Osteoblast (primary cell): ENCODE measurements around the gene WDR70. TPM values are rescaled to one million over a fixed set of nuclear protein-coding genes. Genes with fewer than 3 reads are reported as not detected.

Experiments used
- DNase-seq: peaks from one replicate; pipeline ENCODE4 v3.0.0; 2011; ENCODE audit warnings: low spot score, mixed read lengths; ENCODE audit not compliant: insufficient read length; ENCODE audit errors: missing footprints
- H2AFZ ChIP-seq: 2 replicates; pipeline ENCODE4 v1.6.0; 2011; ENCODE audit warnings: mild to moderate bottlenecking, low read length
- H3K27ac ChIP-seq: 2 replicates; pipeline ENCODE4 v1.5.1; 2011; ENCODE audit warnings: mild to moderate bottlenecking, low read depth, low read length, moderate library complexity
- H3K27me3 ChIP-seq: 2 replicates; pipeline ENCODE4 v1.6.0; 2012; ENCODE audit warnings: mild to moderate bottlenecking, control low read depth, inconsistent platforms, low read length, moderate library complexity; ENCODE audit not compliant: insufficient read depth
- H3K36me3 ChIP-seq: 2 replicates; pipeline ENCODE4 v1.5.1; 2011; ENCODE audit warnings: mild to moderate bottlenecking, low read length, control low read depth, moderate library complexity; ENCODE audit not compliant: insufficient read depth
- H3K4me1 ChIP-seq: 2 replicates; pipeline ENCODE4 v1.5.1; 2011; ENCODE audit warnings: mild to moderate bottlenecking, low read length, control low read depth, moderate library complexity; ENCODE audit not compliant: insufficient read depth
- H3K4me2 ChIP-seq: 2 replicates; pipeline ENCODE4 v1.6.0; 2011; ENCODE audit warnings: mild to moderate bottlenecking, low read length; ENCODE audit not compliant: insufficient read depth
- H3K4me3 ChIP-seq: fragments of 200-600 bp; sonication (generic); 3 replicates; pipeline ENCODE4 v1.5.1; 2012; ENCODE audit warnings: mild to moderate bottlenecking, low read length, inconsistent platforms; ENCODE audit not compliant: insufficient read depth
- H3K79me2 ChIP-seq: 2 replicates; pipeline ENCODE4 v1.6.0; 2012; ENCODE audit warnings: mild to moderate bottlenecking, low read length, control low read depth, inconsistent platforms; ENCODE audit not compliant: insufficient read depth
- H3K9me3 ChIP-seq: 2 replicates; pipeline ENCODE4 v1.5.1; 2011; ENCODE audit warnings: low read depth, low read length, control low read depth
- H4K20me1 ChIP-seq: 2 replicates; pipeline ENCODE4 v1.6.0; 2012; ENCODE audit warnings: mild to moderate bottlenecking, low read length, control low read depth; ENCODE audit not compliant: insufficient read depth
- total RNA-seq: library from RNA; depleted of rRNA; stranded (reverse); fragments of >200 nt; gene quantifications from 2 replicates; pipeline ENCODE4 v1.2.3, GENCODE V29; 2012
- TF ChIP-seq, protein P1 (sequence below): IDR thresholded peaks from 2 replicates; pipeline ENCODE4 v1.5.1; 2011; ENCODE audit warnings: mild to moderate bottlenecking, low read depth, low read length, moderate library complexity; ENCODE audit errors: extremely low read depth

The WDR70 gene
- total RNA-seq, 1 donor = 32.2 TPM

DNA sequence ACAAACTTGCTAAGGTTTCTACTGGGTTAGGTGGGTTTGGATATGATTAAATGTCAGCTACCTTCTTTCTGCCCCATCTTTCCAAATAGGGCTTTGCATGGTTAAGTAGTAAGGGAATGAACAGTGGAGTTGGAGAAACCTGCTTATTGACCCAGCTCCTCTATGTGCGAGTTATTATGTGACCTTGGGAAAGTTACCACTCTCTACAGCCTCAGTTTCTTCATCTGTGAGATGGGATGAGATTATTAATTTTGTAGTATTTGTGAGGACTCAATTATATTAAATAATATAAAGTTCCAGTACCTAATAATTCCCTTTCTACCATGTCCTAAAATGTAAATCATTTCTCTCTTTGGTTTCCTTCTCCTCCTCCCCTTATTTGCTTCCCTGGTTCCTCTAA lies 337.3 kb downstream of the WDR70 start:
- Histone ChIP-seq H3K27me3 (no peaks in the 10 kb centered on the region), H3K4me3 (no peak overlapping the region), H3K9me3 (no peaks in the 10 kb centered on the region), H3K27ac (no peak overlapping the region), H2AFZ (no peak overlapping the region), H3K4me1 (peaks cover 40% of the 10 kb centered on the region), H4K20me1 (no peaks in the 10 kb centered on the region), H3K36me3 (no peaks in the 10 kb centered on the region), H3K4me2 (no peak overlapping the region), H3K79me2 (no peaks in the 10 kb centered on the region)
- TF ChIP-seq, protein P1, sequence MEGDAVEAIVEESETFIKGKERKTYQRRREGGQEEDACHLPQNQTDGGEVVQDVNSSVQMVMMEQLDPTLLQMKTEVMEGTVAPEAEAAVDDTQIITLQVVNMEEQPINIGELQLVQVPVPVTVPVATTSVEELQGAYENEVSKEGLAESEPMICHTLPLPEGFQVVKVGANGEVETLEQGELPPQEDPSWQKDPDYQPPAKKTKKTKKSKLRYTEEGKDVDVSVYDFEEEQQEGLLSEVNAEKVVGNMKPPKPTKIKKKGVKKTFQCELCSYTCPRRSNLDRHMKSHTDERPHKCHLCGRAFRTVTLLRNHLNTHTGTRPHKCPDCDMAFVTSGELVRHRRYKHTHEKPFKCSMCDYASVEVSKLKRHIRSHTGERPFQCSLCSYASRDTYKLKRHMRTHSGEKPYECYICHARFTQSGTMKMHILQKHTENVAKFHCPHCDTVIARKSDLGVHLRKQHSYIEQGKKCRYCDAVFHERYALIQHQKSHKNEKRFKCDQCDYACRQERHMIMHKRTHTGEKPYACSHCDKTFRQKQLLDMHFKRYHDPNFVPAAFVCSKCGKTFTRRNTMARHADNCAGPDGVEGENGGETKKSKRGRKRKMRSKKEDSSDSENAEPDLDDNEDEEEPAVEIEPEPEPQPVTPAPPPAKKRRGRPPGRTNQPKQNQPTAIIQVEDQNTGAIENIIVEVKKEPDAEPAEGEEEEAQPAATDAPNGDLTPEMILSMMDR = no peak
- no peak for DNase-seq

DNA sequence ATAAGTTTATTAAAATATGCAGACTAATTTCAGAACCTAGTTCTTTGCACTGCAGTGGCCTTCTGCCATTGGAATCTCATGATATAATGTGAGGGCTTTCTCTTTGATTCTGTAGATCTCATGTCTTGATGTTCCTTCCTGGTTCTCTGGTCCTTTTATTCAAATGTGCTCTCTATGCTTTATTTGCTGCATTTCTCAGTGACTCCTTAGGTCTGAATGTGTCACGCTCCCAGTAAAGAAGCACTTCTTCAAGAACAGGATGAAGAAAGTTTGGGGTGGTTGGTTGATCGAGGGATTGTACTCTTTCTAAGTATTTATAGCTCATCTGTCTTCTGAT lies 338.1 kb downstream of the WDR70 start:
- Histone ChIP-seq H4K20me1 (no peaks in the 10 kb centered on the region), H3K4me3 (no peak overlapping the region), H2AFZ (no peak overlapping the region), H3K27ac (peak overlapping the region; percentile 62), H3K79me2 (no peaks in the 10 kb centered on the region), H3K4me2 (peak overlapping the region; percentile 26), H3K36me3 (no peaks in the 10 kb centered on the region), H3K27me3 (no peaks in the 10 kb centered on the region), H3K4me1 (peaks cover 48% of the 10 kb centered on the region), H3K9me3 (no peaks in the 10 kb centered on the region)
- DNase-seq = no peak
- TF ChIP-seq, protein P1 = no peak

DNA sequence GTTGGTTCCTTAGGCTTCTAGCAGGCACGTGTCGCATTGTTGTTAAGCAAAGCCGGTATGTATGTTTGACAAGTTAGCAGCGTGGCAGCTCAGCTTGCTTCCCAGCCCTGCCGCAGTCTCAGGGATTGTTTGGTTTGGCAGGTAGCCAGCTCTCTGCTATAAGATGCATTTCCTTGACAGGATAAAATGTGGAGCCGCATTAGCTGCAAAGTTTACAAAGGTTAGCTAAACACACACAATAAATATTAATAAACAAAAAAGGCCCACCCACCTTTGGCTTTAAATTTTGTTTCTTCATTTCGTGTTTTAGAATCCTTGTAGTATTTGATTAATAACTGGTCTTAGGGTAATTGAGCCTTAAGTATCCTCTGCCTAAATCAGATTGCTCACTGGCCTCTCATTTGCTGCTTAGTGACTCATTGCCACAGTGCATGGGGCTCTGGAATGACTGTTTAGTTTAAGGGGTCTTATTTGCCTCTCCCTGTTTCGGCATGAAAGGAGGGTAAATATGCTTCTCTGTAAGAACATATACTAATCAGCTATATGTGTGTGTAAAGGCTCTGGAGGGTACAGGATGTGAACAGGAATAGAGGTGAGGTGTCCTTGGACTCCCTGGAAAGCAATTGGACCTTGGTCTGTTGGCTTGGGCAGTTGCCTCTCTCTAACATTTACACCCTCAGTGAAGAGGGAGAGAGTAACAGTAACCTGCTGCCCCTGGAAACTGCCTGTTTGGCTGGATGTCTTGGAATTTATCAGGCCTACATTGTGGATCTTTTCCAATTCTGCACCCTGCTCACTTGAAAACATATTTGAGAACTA lies 338.7 kb downstream of the WDR70 start:
- Histone ChIP-seq H3K27ac (peak overlapping the region; percentile 62), H3K36me3 (no peaks in the 10 kb centered on the region), H3K27me3 (no peaks in the 10 kb centered on the region), H3K79me2 (no peaks in the 10 kb centered on the region), H3K4me1 (peaks cover 53% of the 10 kb centered on the region), H3K9me3 (no peaks in the 10 kb centered on the region), H3K4me2 (peak overlapping the region; percentile 26), H2AFZ (no peak overlapping the region), H3K4me3 (no peak overlapping the region), H4K20me1 (no peaks in the 10 kb centered on the region)
- TF ChIP-seq, protein P1 = no peak
- peak; percentile 36 for DNase-seq

DNA sequence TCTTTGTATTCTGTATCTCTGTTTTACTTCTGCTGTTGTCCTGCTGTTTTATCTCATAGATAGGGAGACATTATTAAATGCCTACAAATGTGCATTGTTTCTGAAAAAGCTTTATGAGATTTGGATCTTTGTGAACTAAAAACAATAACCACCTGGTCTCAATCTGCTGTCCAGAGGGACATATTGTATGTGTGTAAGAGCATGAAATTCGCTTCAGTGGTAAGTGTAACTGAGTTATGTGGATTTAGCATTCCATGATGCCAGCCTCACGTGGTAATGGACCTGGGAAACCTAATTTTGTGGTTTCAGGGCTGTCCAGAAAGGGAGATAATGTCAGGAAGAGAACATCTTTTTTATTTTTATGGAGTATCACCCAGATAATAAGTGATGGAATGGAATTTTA lies 341.4 kb downstream of the WDR70 start:
- no peak for DNase-seq
- H3K4me3 ChIP-seq = no peak overlapping the region
- H3K27me3 ChIP-seq = no peaks in the 10 kb centered on the region
- no peaks in the 10 kb centered on the region for H3K36me3 ChIP-seq
- no peaks in the 10 kb centered on the region for H3K79me2 ChIP-seq
- TF ChIP-seq, protein P1 = no peak
- no peaks in the 10 kb centered on the region for H4K20me1 ChIP-seq
- peak overlapping the region; percentile 85 for H3K27ac ChIP-seq
- peak overlapping the region; percentile 73 for H3K4me2 ChIP-seq
- H3K9me3 ChIP-seq = no peaks in the 10 kb centered on the region
- no peak overlapping the region for H2AFZ ChIP-seq
- peaks cover 73% of the 10 kb centered on the region for H3K4me1 ChIP-seq
